DMS153 treated with DMSO at 0.1 percent for 48 hours (cell line): Measurements from ENCODE around the gene NPLOC4.

Source experiments
- DNase-seq: peaks from one replicate; lab custom pipeline; 2025; ENCODE audit not compliant: unreplicated experiment; lab: John Stamatoyannopoulos, UW

NPLOC4 gene

GRCh38 chr17:81636505-81637288 is at the start of gene NPLOC4, which contains the start of gene TSPAN10:
Gene NPLOC4, minus strand, starts transcription at chr17:81637112. Its CDS starts 182 bp downstream, at chr17:81636930.
Gene TSPAN10, plus strand, starts transcription at chr17:81637196. Its CDS starts 5,217 bp downstream, at chr17:81642413.
- DNase-seq: peak; percentile 62

- no peak for DNase-seq
These were observed 49.7 kb upstream of the NPLOC4 start for GRCh38 chr17:81686614-81687013.

- DNase-seq: no peak
These were observed 48.2 kb upstream of the NPLOC4 start for GRCh38 chr17:81685108-81685507.

DNA sequence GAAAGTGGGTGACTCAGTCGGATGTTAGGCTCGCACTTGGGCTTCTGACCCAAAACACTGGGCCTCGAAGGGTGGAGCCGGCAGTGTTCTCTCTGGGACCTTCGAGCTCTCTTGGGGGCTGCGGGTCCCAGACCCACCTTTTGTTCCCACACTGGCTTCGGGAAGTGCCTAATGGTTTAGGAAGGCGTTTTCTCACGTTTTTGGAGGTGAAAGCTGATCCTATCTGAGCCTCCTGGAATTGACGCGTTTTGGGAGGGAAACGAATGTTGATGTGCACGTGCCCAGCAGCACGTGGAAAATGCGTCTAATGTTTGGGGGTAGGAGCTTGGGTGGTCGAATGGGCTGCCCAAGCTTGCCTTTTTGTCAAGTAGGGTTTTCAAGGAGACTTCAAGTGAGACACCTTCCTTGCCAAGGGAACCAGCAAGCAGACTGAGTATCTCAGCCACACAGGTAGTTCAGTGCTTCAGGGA is 47.6 kb upstream of the NPLOC4 start:
- no peak for DNase-seq

DNA sequence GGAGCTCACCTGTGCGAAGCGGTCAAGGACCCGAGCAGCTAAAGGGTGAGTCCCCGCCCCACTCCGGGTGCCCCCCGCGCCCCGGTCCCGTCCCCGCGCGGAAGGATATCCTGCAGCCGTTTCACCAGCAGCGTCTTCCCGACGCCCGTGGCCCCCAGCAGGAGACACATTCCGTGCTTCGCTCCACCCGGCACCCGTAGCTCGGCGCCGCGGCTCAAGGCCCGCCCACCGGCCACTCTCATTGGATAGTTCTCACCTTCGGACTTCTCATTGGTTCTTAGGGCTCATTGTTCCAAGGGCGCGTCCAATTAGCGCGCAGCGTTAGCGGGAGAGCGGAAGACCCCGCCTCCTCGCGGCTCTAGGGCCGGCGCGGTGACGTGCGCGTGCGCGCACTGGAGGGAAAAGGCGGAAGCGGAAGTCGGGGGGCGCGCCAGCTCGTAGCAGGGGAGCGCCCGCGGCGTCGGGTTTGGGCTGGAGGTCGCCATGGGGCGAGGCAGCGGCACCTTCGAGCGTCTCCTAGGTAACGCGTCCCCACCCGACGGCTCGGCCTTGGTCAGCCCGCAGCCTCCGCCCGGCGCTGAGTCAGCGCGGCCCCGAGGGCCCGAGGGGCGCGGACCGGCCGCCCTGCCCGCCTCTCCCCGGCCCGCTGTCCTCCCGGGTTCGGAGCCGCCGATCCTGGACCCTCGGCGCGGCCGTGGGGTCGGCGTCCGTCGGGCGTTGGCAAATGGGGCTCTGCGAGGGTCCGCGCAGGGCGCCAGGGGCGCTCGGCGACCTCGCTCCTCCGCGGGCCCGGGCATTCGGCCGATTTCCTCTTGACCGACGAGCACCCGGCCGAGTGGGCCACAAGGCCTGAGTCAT is 46.9 kb upstream of the NPLOC4 start, which contains the start of the genes ARL16 and HGS:
Gene ARL16 (minus strand): TSS at position 214 of the 858 bp plus-strand sequence. CDS start 44 bp downstream, at position 170.
Gene HGS (plus strand): TSS at position 428 of the 858 bp plus-strand sequence. CDS start 56 bp downstream, at position 484.
- DNase-seq: peak; percentile 98

GRCh38 chr17:81683208-81683583 is 46.3 kb upstream of the NPLOC4 start:
- DNase-seq: no peak

GRCh38 chr17:81682565-81683207 is 45.8 kb upstream of the NPLOC4 start:
- DNase-seq: no peak

DNA sequence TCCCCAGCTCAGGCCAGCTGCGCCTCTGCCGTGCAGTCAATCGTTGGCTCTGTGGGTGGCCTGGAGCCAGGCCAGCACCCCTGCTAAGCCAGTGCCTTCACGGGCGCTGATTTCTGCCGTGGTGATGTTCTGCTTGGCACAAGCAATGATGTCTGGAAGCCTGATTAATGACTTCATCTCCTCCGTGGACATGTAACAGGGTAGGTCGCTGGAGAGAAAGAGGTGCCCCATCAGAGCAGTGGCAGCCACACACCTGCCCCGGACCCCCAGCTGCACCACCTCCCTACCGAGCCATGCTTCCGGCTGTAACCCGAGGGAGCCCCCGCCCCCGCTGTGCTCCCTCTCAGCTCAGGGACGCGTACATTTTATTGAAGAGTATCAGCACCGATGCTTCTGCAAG is 44.8 kb upstream of the NPLOC4 start:
- no peak for DNase-seq

DNA sequence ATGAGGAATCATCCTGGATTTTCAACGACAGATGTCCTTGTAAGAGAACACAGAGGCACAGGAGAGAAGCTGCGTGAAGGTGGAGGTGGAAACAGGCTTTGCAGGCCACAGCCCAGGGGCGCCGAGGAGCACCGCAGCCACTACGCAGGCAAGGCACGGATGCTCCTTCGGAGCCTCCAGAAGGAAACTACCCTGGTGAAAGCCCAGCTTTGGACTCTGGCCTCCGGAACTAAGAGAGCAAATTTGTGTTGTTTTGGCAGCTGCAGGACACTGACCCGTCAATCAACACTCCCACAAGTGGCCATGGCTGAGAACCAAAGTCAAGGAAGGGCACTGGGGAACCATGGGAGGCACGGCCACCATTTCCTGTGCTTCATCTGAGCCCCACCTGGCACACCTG is 43.2 kb upstream of the NPLOC4 start:
- no peak for DNase-seq

DNA sequence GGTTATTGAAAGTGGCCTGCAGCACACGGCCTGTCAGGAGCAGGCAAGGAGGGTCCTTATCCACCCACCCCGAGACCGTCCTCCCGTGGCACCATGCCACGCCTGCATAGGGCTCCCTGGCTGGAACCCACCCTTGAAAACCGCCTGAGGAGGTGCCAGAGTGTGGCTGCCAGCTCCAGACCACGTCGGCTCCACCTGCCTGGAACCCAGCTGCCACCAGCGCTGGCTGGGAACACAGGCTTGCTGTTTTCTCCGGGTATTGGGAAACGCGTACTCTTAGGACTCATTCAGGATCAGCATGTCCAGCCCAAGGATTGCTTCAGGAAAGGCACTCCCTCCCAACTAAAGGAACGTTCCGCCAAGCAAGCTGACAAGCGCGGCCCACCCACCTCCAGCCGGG is 40.0 kb upstream of the NPLOC4 start:
- no peak for DNase-seq

GRCh38 chr17:81675515-81676221 is 38.8 kb upstream of the NPLOC4 start:
- peak; percentile 3 for DNase-seq

DNA sequence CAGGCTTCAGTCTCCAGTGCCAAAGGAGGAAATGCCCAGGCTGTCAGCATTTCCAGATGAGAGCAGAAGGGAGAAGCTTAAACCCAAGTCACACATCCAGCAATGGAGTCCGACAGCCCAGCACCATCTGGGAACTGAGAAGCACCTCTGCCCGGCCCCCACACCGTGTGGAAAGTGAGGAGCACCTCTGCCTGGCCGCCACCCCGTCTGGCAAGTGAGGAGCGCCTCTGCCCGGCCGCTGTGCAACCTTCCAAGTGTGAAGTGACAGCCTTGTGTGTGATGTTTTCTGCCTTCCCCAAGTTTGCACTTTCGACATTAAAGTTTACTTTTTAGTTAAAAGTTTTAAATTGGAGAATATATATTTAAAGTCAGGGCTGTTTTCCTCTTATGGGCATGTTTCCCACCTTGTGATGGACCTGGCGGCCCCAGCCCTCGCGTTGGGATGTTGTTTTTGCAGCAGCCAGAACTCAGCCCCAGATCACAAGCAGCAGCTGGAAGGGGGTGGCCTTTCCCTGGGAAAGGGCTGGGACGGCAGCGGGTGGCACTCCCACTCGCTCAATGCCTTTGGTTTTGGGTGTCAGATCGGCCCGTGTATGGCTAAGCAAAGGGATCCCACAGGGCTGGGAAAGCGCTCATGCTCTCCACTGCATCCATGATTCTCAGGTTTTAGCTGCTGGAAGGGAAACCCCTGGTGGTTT is 36.8 kb upstream of the NPLOC4 start:
- no peak for DNase-seq

DNA sequence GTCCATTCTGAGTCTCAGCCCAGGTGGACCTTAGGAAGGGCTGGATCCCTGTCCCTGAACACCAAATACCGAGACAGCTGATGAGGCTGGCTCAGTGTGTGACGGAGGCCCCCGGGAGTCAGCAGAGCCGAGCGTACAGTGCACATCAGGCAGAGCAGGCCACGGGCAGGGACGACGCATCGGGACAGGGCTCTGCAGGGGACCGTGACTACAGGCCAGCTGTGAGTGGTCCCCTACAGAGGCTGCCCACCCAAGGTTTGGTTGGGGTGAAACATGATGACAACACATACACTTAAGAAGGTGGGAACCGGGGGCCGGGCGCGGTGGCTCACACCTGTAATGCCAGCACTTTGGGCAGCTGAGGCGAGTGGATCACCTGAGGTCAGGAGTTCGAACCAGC is 36.0 kb upstream of the NPLOC4 start:
- DNase-seq: no peak

DNA sequence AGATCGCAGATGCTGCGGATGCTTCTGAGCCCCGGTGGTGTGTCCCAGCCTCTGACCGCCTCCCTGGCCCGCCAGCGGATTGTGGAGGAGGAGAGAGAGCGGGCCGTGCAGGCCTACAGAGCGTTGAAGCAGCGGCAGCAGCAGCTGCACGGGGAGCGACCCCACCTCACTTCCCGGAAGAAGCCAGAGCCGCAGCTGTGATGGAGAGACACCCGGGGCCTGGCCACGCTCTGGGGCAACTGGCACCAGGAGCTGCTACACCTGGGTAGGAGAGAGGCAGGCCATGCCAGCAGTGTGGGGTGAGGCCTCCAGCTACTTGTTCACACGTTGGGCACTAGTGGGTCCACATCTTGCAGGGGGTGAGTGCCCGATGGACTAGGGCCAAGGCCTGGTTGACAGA is 35.6 kb upstream of the NPLOC4 start:
- no peak for DNase-seq

DNA sequence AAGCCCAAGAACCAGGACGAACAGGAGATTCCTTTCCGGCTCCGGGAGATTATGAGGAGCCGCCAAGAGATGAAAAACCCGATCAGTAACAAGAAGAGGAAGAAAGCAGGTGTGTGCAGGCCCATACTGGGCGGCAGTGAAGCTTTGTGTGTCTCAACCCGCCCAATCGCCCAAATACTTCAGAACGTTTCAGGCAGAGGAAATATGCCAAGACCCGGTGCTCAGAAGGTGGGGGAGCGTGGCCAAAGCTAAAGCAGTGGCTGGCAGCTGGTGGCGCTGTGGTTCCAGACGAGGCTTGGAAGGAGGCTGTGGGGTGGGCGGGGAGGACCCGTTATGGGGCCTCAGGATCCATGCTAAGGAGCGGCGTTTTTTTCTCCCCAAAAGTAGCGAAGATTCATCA is 30.8 kb upstream of the NPLOC4 start:
- DNase-seq: no peak

DNA sequence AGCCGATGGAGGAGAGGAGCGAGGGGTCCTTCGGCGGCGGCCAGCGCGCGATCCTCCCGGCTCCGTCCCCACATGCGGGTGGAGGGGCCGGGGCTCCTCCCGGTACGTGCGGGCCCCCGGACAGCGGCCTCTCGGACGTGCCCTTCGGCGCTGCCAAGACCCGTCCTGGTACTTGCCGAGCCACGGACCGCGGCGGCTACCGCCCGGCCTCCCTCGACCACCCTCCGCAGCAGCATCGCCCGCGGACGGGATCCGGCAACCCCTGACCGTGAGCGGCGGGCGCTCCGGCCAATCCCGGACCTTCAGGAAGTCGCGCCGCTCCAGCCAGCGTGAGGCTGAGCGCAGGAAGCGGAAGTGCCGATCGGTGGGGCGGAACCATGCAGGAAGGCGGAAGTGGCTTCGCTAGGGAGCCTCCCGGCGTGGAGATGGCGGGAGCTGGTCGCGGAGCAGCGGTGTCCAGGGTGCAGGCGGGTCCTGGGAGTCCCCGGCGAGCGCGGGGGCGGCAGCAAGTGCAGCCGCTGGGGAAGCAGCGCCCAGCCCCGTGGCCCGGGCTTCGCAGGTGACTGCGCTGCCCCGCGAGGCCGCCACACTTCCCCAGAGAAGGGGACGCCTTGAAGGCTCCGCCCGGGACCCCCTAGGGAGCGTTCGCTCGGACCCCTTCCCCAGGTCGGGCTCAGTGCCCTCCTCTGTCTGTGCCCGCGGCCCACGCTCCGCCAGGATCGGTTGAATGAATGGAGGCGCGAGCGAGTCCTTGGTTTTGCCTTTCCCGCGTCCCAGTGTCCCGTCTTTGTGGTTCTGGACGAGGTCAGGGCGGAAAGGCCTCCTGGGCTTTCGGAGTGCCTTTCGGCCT is 29.7 kb upstream of the NPLOC4 start, which contains the start of the genes CCDC137 and OXLD1:
Gene CCDC137 (plus strand): TSS at position 396 of the 850 bp plus-strand sequence. CDS start 30 bp downstream, at position 426.
Gene OXLD1 (minus strand): TSS at position 264 of the 850 bp plus-strand sequence. CDS start 28 bp downstream, at position 236.
- peak; percentile 73 for DNase-seq

DNA sequence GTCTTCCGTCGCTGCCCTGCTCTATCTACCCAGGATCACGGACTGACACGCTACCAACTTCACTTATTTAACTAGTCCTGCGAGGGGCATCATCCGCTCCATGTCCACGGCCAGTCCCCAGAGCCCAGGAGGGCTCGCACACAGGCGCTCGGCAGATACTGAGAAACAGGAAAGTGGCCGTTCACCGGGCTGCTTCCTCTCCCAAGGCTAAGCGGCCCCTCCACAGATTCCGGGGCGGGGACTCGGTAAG is 29.1 kb upstream of the NPLOC4 start:
- DNase-seq: no peak

- no peak for DNase-seq
These were observed 28.5 kb upstream of the NPLOC4 start for GRCh38 chr17:81665205-81666091.
